ENCODE measurements around the gene NCOR1. TPM values are rescaled to one million over a fixed set of nuclear protein-coding genes. Genes with fewer than 3 reads are reported as not detected.
A peak's percentile ranks its signal among the peaks of the same experiment; 100 is the strongest.
"Not testable (repeated sequence)": the region's sequence is repeated elsewhere in the genome, so short reads cannot be mapped to it uniquely, and the experiment has no call there.

The NCOR1 gene
- total and polyA plus RNA-seq, 2 experiments from 2014 or later = 109 to 119 TPM

- peak; percentile 40 to 67 for DNase-seq (ENCODE audit: low read depth in 1 of 2, low spot score in 1 of 2)
- Histone ChIP-seq H3K36me3 (no peaks in the 10 kb centered on the region), H3K9me3 (ENCODE audit: low read depth) (no peaks in the 10 kb centered on the region), H3K27me3 (no peaks in the 10 kb centered on the region), H3K27ac (peak overlapping the region; percentile 97), H3K4me1 (ENCODE audit: low read depth) (peaks cover 21% of the 10 kb centered on the region), H3K4me3 (peak overlapping the region; percentile 96)
- no peak for TF ChIP-seq CTCF (IDR thresholded peaks at IDR 0.05; ENCODE audit: low read depth, low read length)
These were observed 397 bp downstream of the NCOR1 start for GRCh38 chr17:16215002-16215272.

- no peaks in the 10 kb centered on the region for H3K27me3 ChIP-seq
- H3K9me3 ChIP-seq (ENCODE audit: low read depth) = no peaks in the 10 kb centered on the region
- H3K27ac ChIP-seq = peak overlapping the region; percentile 97
- TF ChIP-seq CTCF (IDR thresholded peaks at IDR 0.05; ENCODE audit: low read depth, low read length) = no peak
- no peak for DNase-seq (ENCODE audit: low read depth in 1 of 2, low spot score in 1 of 2)
- H3K36me3 ChIP-seq = no peaks in the 10 kb centered on the region
- H3K4me3 ChIP-seq = peak overlapping the region; percentile 96
- peaks cover 21% of the 10 kb centered on the region for H3K4me1 ChIP-seq (ENCODE audit: low read depth)
These were observed 938 bp downstream of the NCOR1 start for GRCh38 chr17:16214190-16215001.

GRCh38 chr17:16212793-16213192, 2.5 kb downstream of the NCOR1 start:
- no peaks in the 10 kb centered on the region for H3K27me3 ChIP-seq
- no peak overlapping the region for H3K4me3 ChIP-seq
- H3K27ac ChIP-seq = no peak overlapping the region
- peaks cover 15% of the 10 kb centered on the region for H3K4me1 ChIP-seq (ENCODE audit: low read depth)
- no peaks in the 10 kb centered on the region for H3K36me3 ChIP-seq
- TF ChIP-seq CTCF (IDR thresholded peaks at IDR 0.05; ENCODE audit: low read depth, low read length) = no peak
- no peak for DNase-seq (ENCODE audit: low read depth in 1 of 2, low spot score in 1 of 2)
- no peaks in the 10 kb centered on the region for H3K9me3 ChIP-seq (ENCODE audit: low read depth)

- H3K4me3 ChIP-seq = no peak overlapping the region
- no peaks in the 10 kb centered on the region for H3K36me3 ChIP-seq
- no peaks in the 10 kb centered on the region for H3K9me3 ChIP-seq (ENCODE audit: low read depth)
- no peak for TF ChIP-seq CTCF (IDR thresholded peaks at IDR 0.05; ENCODE audit: low read depth, low read length)
- H3K4me1 ChIP-seq (ENCODE audit: low read depth) = peaks cover 15% of the 10 kb centered on the region
- H3K27ac ChIP-seq = no peak overlapping the region
- no peak for DNase-seq (ENCODE audit: low read depth in 1 of 2, low spot score in 1 of 2)
- H3K27me3 ChIP-seq = no peaks in the 10 kb centered on the region
These were observed 3.7 kb downstream of the NCOR1 start for GRCh38 chr17:16211590-16211989.

GRCh38 chr17:16204763-16205162, 10.6 kb downstream of the NCOR1 start:
- peaks cover 31% of the 10 kb centered on the region for H3K4me1 ChIP-seq (ENCODE audit: low read depth)
- H3K36me3 ChIP-seq; H3K4me3 ChIP-seq; DNase-seq (ENCODE audit: low read depth in 1 of 2, low spot score in 1 of 2); H3K9me3 ChIP-seq (ENCODE audit: low read depth); H3K27me3 ChIP-seq: not testable (repeated sequence)
- H3K27ac ChIP-seq = peak overlapping the region; percentile 92

- Histone ChIP-seq H3K27ac (peak overlapping the region; percentile 92), H3K4me1 (ENCODE audit: low read depth) (peaks cover 31% of the 10 kb centered on the region)
- DNase-seq (ENCODE audit: low read depth in 1 of 2, low spot score in 1 of 2) = peak; percentile 29 to 30
- not testable (repeated sequence) for H3K36me3 ChIP-seq; H3K9me3 ChIP-seq (ENCODE audit: low read depth); H3K27me3 ChIP-seq; H3K4me3 ChIP-seq
These were observed 12.5 kb downstream of the NCOR1 start for GRCh38 chr17:16202554-16203500.

GRCh38 chr17:16201693-16202131, 13.6 kb downstream of the NCOR1 start:
- H3K27me3 ChIP-seq; H3K4me3 ChIP-seq; DNase-seq (ENCODE audit: low read depth in 1 of 2, low spot score in 1 of 2); H3K9me3 ChIP-seq (ENCODE audit: low read depth); H3K36me3 ChIP-seq: not testable (repeated sequence)
- peaks cover 31% of the 10 kb centered on the region for H3K4me1 ChIP-seq (ENCODE audit: low read depth)
- H3K27ac ChIP-seq = peak overlapping the region; percentile 31
